Body of pancreas (tissue), 4 donors: Measurements from ENCODE around the gene ADIPOQ.

Experiments
- POLR2A ChIP-seq, 3 donors: fragments of 450-650 bp; IDR thresholded peaks; one replicate each; pipeline ENCODE4 v1.6.1; 2016; ENCODE audit warnings: antibody characterized with exemption in 3 of 3, mild to moderate bottlenecking in 2 of 3
- TF ChIP-seq, protein P1 (sequence below), 7 experiments: fragments of 450-650 bp in 4 of 7; fragments of 200-600 bp in 3 of 7; sonication (generic) in 3 of 7; IDR thresholded peaks; one replicate each; pipeline ENCODE4 v1.5.1; 2016 to 2019; ENCODE audit warnings: antibody characterized with exemption in 7 of 7

DNA sequence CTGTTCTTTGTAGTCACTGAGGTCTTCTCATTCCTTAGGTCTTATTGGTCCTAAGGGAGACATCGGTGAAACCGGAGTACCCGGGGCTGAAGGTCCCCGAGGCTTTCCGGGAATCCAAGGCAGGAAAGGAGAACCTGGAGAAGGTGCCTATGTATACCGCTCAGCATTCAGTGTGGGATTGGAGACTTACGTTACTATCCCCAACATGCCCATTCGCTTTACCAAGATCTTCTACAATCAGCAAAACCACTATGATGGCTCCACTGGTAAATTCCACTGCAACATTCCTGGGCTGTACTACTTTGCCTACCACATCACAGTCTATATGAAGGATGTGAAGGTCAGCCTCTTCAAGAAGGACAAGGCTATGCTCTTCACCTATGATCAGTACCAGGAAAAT is 11.6 kb downstream of the ADIPOQ start:
- TF ChIP-seq, protein P1, sequence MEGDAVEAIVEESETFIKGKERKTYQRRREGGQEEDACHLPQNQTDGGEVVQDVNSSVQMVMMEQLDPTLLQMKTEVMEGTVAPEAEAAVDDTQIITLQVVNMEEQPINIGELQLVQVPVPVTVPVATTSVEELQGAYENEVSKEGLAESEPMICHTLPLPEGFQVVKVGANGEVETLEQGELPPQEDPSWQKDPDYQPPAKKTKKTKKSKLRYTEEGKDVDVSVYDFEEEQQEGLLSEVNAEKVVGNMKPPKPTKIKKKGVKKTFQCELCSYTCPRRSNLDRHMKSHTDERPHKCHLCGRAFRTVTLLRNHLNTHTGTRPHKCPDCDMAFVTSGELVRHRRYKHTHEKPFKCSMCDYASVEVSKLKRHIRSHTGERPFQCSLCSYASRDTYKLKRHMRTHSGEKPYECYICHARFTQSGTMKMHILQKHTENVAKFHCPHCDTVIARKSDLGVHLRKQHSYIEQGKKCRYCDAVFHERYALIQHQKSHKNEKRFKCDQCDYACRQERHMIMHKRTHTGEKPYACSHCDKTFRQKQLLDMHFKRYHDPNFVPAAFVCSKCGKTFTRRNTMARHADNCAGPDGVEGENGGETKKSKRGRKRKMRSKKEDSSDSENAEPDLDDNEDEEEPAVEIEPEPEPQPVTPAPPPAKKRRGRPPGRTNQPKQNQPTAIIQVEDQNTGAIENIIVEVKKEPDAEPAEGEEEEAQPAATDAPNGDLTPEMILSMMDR (IDR thresholded peaks at IDR 0.05), result no peak
- no peak for TF ChIP-seq POLR2A (IDR thresholded peaks at IDR 0.05)
